B cell (primary cell): ENCODE data around the gene MTSS2. TPM values are rescaled to one million over a fixed set of nuclear protein-coding genes. Genes with fewer than 3 reads are reported as not detected.

Experiments used
- ATAC-seq: fragments of 200-7000 bp; cut with Tn5 transposase; one replicate; pipeline ENCODE4 v1.10.0; 2021; ENCODE audit warnings: low read depth, mild to moderate bottlenecking, moderate number of reproducible peaks, moderate library complexity
- CTCF ChIA-PET: fragments of 350-600 bp; sonication (Branson Sonifier 250); formaldehyde crosslinking; loops from one replicate; lab custom pipeline; 2021; ENCODE audit warnings: antibody characterized with exemption, inconsistent platforms; lab: Charles Lee
- POLR2A ChIA-PET: fragments of 350-600 bp; sonication (Branson Sonifier 250); formaldehyde crosslinking; loops from one replicate; lab custom pipeline; 2021; ENCODE audit warnings: antibody characterized with exemption; lab: Charles Lee
- DNase-seq: peaks from one replicate; pipeline ENCODE4 v3.0.0; 2013
- H2AFZ ChIP-seq: 2 replicates; pipeline ENCODE4 v1.6.1; 2012; ENCODE audit warnings: mild to moderate bottlenecking, low read depth, low read length; ENCODE audit not compliant: insufficient read depth, poor library complexity, severe bottlenecking
- H3K27ac ChIP-seq, 2 donors: 1 replicate in 1 of 2; 2 replicates in 1 of 2; pipeline ENCODE4 v1.5.1; 2012 to 2013; ENCODE audit warnings: low read length in 2 of 2, mild to moderate bottlenecking in 2 of 2, moderate library complexity in 1 of 2
- H3K27me3 ChIP-seq, 4 experiments: fragments of 200-600 bp in 1 of 4; sonication (generic) in 1 of 4; replicated peaks in 1 of 4; 1 replicate in 2 of 4; 2 replicates in 2 of 4; pipeline versions ENCODE4 v1.6.1 to v1.7.0; 2013 to 2016; ENCODE audit warnings: low read length in 3 of 4, mild to moderate bottlenecking in 2 of 4, mixed read lengths in 1 of 4, moderate library complexity in 1 of 4; ENCODE audit not compliant: insufficient read depth in 4 of 4, control insufficient read depth in 3 of 4; ENCODE audit errors: control extremely low read depth in 1 of 4
- H3K36me3 ChIP-seq, 2 experiments: replicated peaks in 1 of 2; 1 replicate in 1 of 2; 2 replicates in 1 of 2; pipeline versions ENCODE4 v1.6.1 to v1.7.1; 2013; ENCODE audit warnings: low read length in 1 of 2; ENCODE audit not compliant: insufficient read depth in 2 of 2, control insufficient read depth in 1 of 2; ENCODE audit errors: control extremely low read depth in 1 of 2, extremely low read depth in 1 of 2
- H3K4me1 ChIP-seq, 2 donors: fragments of 200-600 bp in 1 of 2; sonication (generic) in 1 of 2; 1 replicate in 1 of 2; 2 replicates in 1 of 2; pipeline versions ENCODE4 v1.5.1 to v1.6.1; 2013 to 2017; ENCODE audit warnings: low read length in 2 of 2; ENCODE audit not compliant: control insufficient read depth in 2 of 2, insufficient read depth in 2 of 2
- H3K4me2 ChIP-seq: replicated peaks from 2 replicates; pipeline ENCODE3; 2012; ENCODE audit warnings: mild to moderate bottlenecking, low read depth, low read length; ENCODE audit not compliant: poor library complexity, severe bottlenecking
- H3K4me3 ChIP-seq, 5 experiments: fragments of 200-600 bp in 1 of 5; sonication (generic) in 1 of 5; 1 replicate in 3 of 5; 2 replicates in 2 of 5; pipeline versions ENCODE4 v1.5.1 to v1.7.0; 2011 to 2016; ENCODE audit warnings: low read length in 4 of 5, mild to moderate bottlenecking in 4 of 5, low read depth in 2 of 5, control low read depth in 1 of 5, moderate library complexity in 1 of 5; ENCODE audit not compliant: insufficient read depth in 1 of 5; ENCODE audit errors: control extremely low read depth in 1 of 5, extremely low read depth in 1 of 5
- H3K79me2 ChIP-seq: fragments of 200-600 bp; sonication (generic); one replicate; pipeline ENCODE4 v1.6.0; 2016; ENCODE audit warnings: low read length; ENCODE audit not compliant: control insufficient read depth, insufficient read depth
- H3K9ac ChIP-seq: fragments of 200-600 bp; sonication (generic); 2 replicates; pipeline ENCODE4 v1.6.1; 2017; ENCODE audit warnings: mild to moderate bottlenecking, low read length, moderate library complexity
- H3K9me3 ChIP-seq, 3 donors: one replicate each; pipeline versions ENCODE4 v1.6.1 to v1.7.1; 2013; ENCODE audit warnings: low read length in 2 of 3; ENCODE audit not compliant: control insufficient read depth in 2 of 3, insufficient read depth in 1 of 3; ENCODE audit errors: control extremely low read depth in 1 of 3
- H4K20me1 ChIP-seq: 2 replicates; pipeline ENCODE4 v1.6.0; 2012; ENCODE audit warnings: mild to moderate bottlenecking, low read length; ENCODE audit not compliant: insufficient read depth, control insufficient read depth, poor library complexity, severe bottlenecking
- H3K27ac Mint-ChIP-seq: one replicate; pipeline ENCODE4 v1.8.0; 2021; ENCODE audit warnings: mixed read lengths
- H3K27me3 Mint-ChIP-seq: one replicate; pipeline ENCODE4 v1.8.0; 2021; ENCODE audit warnings: mixed read lengths
- H3K4me1 Mint-ChIP-seq: one replicate; pipeline ENCODE4 v1.8.0; 2021; ENCODE audit warnings: mixed read lengths
- H3K4me3 Mint-ChIP-seq: one replicate; pipeline ENCODE4 v1.8.0; 2021; ENCODE audit warnings: mixed read lengths
- H3K9me3 Mint-ChIP-seq: one replicate; pipeline ENCODE4 v1.8.0; 2022; ENCODE audit warnings: mixed read lengths; ENCODE audit not compliant: insufficient read depth
- CTCF ChIP-seq: fragments of 200-600 bp; IDR thresholded peaks from one replicate; pipeline ENCODE4 v1.8.0; 2022; ENCODE audit warnings: antibody characterized with exemption, mild to moderate bottlenecking
- EZH2 ChIP-seq: IDR thresholded peaks from 2 replicates; pipeline ENCODE4 v1.6.1; 2012; ENCODE audit warnings: borderline replicate concordance, low read depth, mild to moderate bottlenecking, moderate library complexity, low read length; ENCODE audit not compliant: insufficient read depth, poor library complexity, severe bottlenecking
- WGBS: methylation state at CpG from one replicate; pipeline ENCODE4 v1.1.5; 2013; ENCODE audit warnings: missing lambda C conversion rate; ENCODE audit not compliant: insufficient coverage; 5-methylcytosine and 5-hydroxymethylcytosine counted together
- intact Hi-C: fragments of 100-400 bp; cut with micrococcal nuclease; formaldehyde crosslinking; loops from one replicate; pipeline ENCODE4 v1.10.0; 2022
- polyA plus RNA-seq: library from polyadenylated mRNA; depleted of rRNA; stranded (reverse); fragments of >200 nt; gene quantifications from 2 replicates; pipeline ENCODE4 v1.2.3, GENCODE V29; 2012
- total RNA-seq, 2 donors: library from RNA; stranded (reverse); fragments of 120-200 nt in 1 of 2; gene quantifications; 1 replicate in 1 of 2; 2 replicates in 1 of 2; pipeline versions ENCODE4 v1.2.3 to v1.2.4, GENCODE V29; 2013 to 2022

Gene MTSS2
- total and polyA plus RNA-seq, 2 donors (not counting 1 experiment from before 2014, with no cell fraction given): 1.6 to 2.6 TPM

DNA sequence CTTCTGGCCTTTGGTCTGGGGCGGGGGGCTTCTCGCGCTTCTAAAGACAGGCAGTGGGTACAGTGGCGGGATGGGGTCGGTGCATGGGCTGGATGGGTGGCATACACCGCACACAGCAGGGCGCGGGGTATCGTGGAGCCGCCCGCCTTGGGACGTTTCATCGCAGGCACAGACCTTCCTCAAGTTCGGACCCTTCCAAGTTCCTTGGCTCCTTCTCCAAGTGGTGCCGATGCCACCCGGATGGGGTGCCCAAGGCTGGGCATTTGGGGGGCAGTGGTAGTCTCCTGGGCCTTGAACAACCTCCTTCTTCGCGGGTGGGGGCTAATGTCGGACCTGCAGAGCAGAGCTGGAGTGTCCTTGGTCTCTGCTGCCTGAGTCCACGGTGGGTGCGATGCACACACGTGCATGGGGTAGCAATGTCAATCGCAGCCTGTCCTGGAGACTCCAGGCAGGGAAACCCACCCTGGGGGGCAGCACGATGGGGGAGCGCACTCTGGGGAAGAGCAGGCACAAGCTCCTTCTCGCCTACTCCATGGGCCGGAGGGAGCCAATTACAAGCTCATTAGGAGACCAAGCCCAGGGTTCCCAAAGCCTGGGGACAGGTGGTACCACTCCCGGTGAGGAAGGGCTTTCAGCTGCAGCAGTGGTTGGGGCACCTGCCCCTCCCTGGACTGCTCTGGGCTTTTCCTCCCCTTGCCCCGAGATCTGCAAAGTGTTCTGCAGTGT lies 686 bp upstream of the MTSS2 start:
- Histone ChIP-seq H2AFZ (no peak overlapping the region), H3K9ac (no peak overlapping the region), H3K27me3 (peaks cover 0 to 25% (median 3%) of the 10 kb centered on the region in 4 experiments), H3K4me1 (peaks cover 0 to 4% of the 10 kb centered on the region in 2 donors), H3K36me3 (no peaks in the 10 kb centered on the region), H3K9me3 (no peaks in the 10 kb centered on the region), H4K20me1 (no peaks in the 10 kb centered on the region), H3K4me2 (peak overlapping the region; percentile 48), H3K4me3 (no peak overlapping the region), H3K79me2 (no peaks in the 10 kb centered on the region), H3K27ac (no peak overlapping the region)
- WGBS: 83% methylated on average over 29 of the region's 29 CpGs
- no peak overlapping the region for H3K27ac Mint-ChIP-seq
- ChIA-PET CTCF (interaction anchor here (0.6 kb wide), 1 partner anchor 290 kb away, joined by 4 read pairs; no protein-coding TSS in a partner anchor), POLR2A (no interaction called here)
- no peaks in the 10 kb centered on the region for H3K9me3 Mint-ChIP-seq
- H3K4me3 Mint-ChIP-seq: peak overlapping the region; percentile 72
- ATAC-seq (no peak), DNase-seq (no peak)
- H3K4me1 Mint-ChIP-seq: peaks cover 9% of the 10 kb centered on the region
- intact Hi-C loops: no loop called here
- no peak for TF ChIP-seq EZH2
- TF ChIP-seq CTCF: no peak
- peaks cover 9% of the 10 kb centered on the region for H3K27me3 Mint-ChIP-seq
